ENCODE measurements around the gene DOK1.

DOK1 gene

GRCh38 chr2:74597410-74597809 is 42.9 kb downstream of the DOK1 start:
- Histone ChIP-seq H3K4me3 (replicated peaks; ENCODE audit: low read depth, low read length) (no peak overlapping the region), H3K27me3 (replicated peaks; ENCODE audit: control insufficient read depth, insufficient read depth, low read length) (no peaks in the 10 kb centered on the region), H3K36me3 (ENCODE audit: control insufficient read depth, insufficient read depth, low read length) (no peaks in the 10 kb centered on the region)
- TF ChIP-seq, protein P1, sequence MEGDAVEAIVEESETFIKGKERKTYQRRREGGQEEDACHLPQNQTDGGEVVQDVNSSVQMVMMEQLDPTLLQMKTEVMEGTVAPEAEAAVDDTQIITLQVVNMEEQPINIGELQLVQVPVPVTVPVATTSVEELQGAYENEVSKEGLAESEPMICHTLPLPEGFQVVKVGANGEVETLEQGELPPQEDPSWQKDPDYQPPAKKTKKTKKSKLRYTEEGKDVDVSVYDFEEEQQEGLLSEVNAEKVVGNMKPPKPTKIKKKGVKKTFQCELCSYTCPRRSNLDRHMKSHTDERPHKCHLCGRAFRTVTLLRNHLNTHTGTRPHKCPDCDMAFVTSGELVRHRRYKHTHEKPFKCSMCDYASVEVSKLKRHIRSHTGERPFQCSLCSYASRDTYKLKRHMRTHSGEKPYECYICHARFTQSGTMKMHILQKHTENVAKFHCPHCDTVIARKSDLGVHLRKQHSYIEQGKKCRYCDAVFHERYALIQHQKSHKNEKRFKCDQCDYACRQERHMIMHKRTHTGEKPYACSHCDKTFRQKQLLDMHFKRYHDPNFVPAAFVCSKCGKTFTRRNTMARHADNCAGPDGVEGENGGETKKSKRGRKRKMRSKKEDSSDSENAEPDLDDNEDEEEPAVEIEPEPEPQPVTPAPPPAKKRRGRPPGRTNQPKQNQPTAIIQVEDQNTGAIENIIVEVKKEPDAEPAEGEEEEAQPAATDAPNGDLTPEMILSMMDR (IDR thresholded peaks at IDR 0.05; ENCODE audit: insufficient read depth, low read length, poor library complexity, severe bottlenecking) = no peak
- DNase-seq (ENCODE audit: extremely low read depth, insufficient read length) = no peak

GRCh38 chr2:74599676-74600075 is 45.2 kb downstream of the DOK1 start:
- H3K4me3 ChIP-seq (replicated peaks; ENCODE audit: low read depth, low read length) = no peak overlapping the region
- DNase-seq (ENCODE audit: extremely low read depth, insufficient read length) = no peak
- H3K36me3 ChIP-seq (ENCODE audit: control insufficient read depth, insufficient read depth, low read length) = no peaks in the 10 kb centered on the region
- H3K27me3 ChIP-seq (replicated peaks; ENCODE audit: control insufficient read depth, insufficient read depth, low read length) = no peaks in the 10 kb centered on the region
- TF ChIP-seq, protein P1 (IDR thresholded peaks at IDR 0.05; ENCODE audit: insufficient read depth, low read length, poor library complexity, severe bottlenecking) = no peak

DNA sequence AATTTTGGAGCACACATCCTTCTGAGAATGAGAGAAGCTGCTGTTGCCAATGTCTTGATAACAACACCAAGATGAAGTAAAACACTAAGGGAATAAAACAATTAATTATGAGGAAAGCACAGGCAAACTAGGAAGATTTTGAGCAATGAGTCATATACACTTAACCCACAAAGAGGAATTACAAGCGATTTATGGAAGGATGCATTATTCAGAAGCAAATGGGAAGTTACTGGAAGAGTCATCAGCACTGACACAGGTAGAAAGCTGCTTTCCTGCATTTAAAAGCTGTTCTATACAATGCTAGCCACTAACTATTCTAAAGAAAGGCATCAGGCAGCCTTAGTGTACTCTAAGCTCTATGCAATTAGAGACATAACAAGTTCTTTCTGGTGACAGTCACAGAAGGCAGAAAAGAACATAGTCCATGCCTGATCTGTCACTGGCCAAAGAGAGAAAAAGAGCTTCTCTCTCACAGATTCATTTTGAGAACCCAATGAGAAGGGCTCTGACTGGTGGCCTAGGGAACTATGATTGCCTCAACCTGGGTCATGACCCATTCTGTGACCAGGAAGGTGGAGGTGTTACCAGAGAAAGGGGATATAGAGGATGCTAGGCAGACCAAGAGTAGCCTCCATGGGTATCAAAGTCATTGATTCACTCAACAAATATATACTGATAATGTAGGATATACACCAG is 48.2 kb downstream of the DOK1 start:
- no peak overlapping the region for H3K4me3 ChIP-seq (replicated peaks; ENCODE audit: low read depth, low read length)
- no peaks in the 10 kb centered on the region for H3K27me3 ChIP-seq (replicated peaks; ENCODE audit: control insufficient read depth, insufficient read depth, low read length)
- no peaks in the 10 kb centered on the region for H3K36me3 ChIP-seq (ENCODE audit: control insufficient read depth, insufficient read depth, low read length)
- TF ChIP-seq, protein P1 (IDR thresholded peaks at IDR 0.05; ENCODE audit: insufficient read depth, low read length, poor library complexity, severe bottlenecking) = no peak
- no peak for DNase-seq (ENCODE audit: extremely low read depth, insufficient read length)

GRCh38 chr2:74603282-74604000 is 48.9 kb downstream of the DOK1 start:
- no peak for DNase-seq (ENCODE audit: extremely low read depth, insufficient read length)
- H3K4me3 ChIP-seq (replicated peaks; ENCODE audit: low read depth, low read length) = no peak overlapping the region
- H3K27me3 ChIP-seq (replicated peaks; ENCODE audit: control insufficient read depth, insufficient read depth, low read length) = no peaks in the 10 kb centered on the region
- H3K36me3 ChIP-seq (ENCODE audit: control insufficient read depth, insufficient read depth, low read length) = no peaks in the 10 kb centered on the region
- TF ChIP-seq, protein P1 (IDR thresholded peaks at IDR 0.05; ENCODE audit: insufficient read depth, low read length, poor library complexity, severe bottlenecking) = no peak

GRCh38 chr2:74606927-74607326 is 52.4 kb downstream of the DOK1 start:
- no peaks in the 10 kb centered on the region for H3K27me3 ChIP-seq (replicated peaks; ENCODE audit: control insufficient read depth, insufficient read depth, low read length)

More at GRCh38 chr2:74606927-74607326, 52.4 kb downstream of the DOK1 start:
- no peaks in the 10 kb centered on the region for H3K36me3 ChIP-seq (ENCODE audit: control insufficient read depth, insufficient read depth, low read length)
- TF ChIP-seq, protein P1 (IDR thresholded peaks at IDR 0.05; ENCODE audit: insufficient read depth, low read length, poor library complexity, severe bottlenecking) = no peak
- no peak overlapping the region for H3K4me3 ChIP-seq (replicated peaks; ENCODE audit: low read depth, low read length)
- DNase-seq (ENCODE audit: extremely low read depth, insufficient read length) = no peak
